Measurements from ENCODE around the gene RAD52. TPM values are rescaled to one million over a fixed set of nuclear protein-coding genes. Genes with fewer than 3 reads are reported as not detected.

RAD52 gene
- total RNA-seq, 6 experiments from 2014 or later, result 5.6 to 10.5 (median 8.5) TPM

DNA sequence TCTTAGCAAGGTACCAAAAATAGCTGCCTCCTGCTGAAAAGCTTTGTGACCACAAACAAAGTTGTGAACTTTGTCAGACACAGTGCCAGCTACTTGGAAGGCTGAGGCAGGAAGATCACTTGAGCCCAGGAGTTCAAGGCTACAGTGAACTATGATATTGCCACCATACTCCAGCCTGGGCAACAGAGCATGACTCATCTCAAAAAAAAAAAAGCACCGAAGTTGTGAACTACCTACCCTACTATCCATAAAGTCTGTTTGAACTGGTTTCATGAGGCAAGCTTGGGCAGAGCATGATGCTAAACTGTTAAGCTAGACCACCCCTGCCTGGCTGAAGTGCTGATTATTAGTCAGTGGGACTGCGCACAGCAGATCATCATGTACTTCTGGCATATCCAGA lies 75.5 kb downstream of the RAD52 start:
- ATAC-seq, result peak in 3 of 4 donors; percentile 24 to 83 (median 47)
- no peaks in the 10 kb centered on the region for H3K27me3 ChIP-seq
- TF ChIP-seq, protein P1, sequence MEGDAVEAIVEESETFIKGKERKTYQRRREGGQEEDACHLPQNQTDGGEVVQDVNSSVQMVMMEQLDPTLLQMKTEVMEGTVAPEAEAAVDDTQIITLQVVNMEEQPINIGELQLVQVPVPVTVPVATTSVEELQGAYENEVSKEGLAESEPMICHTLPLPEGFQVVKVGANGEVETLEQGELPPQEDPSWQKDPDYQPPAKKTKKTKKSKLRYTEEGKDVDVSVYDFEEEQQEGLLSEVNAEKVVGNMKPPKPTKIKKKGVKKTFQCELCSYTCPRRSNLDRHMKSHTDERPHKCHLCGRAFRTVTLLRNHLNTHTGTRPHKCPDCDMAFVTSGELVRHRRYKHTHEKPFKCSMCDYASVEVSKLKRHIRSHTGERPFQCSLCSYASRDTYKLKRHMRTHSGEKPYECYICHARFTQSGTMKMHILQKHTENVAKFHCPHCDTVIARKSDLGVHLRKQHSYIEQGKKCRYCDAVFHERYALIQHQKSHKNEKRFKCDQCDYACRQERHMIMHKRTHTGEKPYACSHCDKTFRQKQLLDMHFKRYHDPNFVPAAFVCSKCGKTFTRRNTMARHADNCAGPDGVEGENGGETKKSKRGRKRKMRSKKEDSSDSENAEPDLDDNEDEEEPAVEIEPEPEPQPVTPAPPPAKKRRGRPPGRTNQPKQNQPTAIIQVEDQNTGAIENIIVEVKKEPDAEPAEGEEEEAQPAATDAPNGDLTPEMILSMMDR (IDR thresholded peaks at IDR 0.05), result no peak
- TF ChIP-seq POLR2A (IDR thresholded peaks at IDR 0.05), result no peak
- no peak overlapping the region for H3K27ac ChIP-seq
- intact Hi-C loops (cut with DNase I), result no loop called here
- H3K4me1 ChIP-seq, result no peaks in the 10 kb centered on the region
- no peak overlapping the region for H3K4me3 ChIP-seq
- WGBS (ENCODE audit: insufficient coverage, low coverage, low lambda C conversion rate, missing lambda C conversion rate), result 63% methylated on average over 2 of the region's 2 CpGs
- DNase-seq, result no peak
- peaks cover 0 to 38% (median 11%) of the 10 kb centered on the region in 4 donors for H3K36me3 ChIP-seq
- no peaks in the 10 kb centered on the region for H3K9me3 ChIP-seq

DNA sequence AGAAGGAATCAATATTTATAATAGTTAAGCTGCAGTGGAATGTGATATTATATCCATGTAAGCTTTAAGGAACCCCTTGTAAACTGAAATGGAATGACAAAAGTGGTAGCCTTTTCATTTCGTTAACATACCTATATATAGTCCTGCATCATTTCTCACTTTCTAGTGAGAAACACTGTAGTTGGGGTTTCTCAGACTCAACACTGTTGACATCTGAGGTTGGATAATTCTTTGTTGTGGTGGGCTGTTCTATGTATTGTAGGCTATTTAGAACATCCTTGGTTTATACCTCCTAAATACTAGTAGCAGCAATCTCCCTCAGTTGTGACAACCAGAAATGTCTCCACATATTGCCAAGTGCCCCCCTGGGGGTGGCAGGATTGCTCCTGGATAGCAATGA lies 79.1 kb downstream of the RAD52 start:
- TF ChIP-seq, protein P1 (IDR thresholded peaks at IDR 0.05), result no peak
- no peak for TF ChIP-seq POLR2A (IDR thresholded peaks at IDR 0.05)
- H3K27me3 ChIP-seq, result no peaks in the 10 kb centered on the region
- H3K27ac ChIP-seq, result no peak overlapping the region
- no peaks in the 10 kb centered on the region for H3K4me1 ChIP-seq
- H3K36me3 ChIP-seq, result peaks cover 0 to 59% (median 11%) of the 10 kb centered on the region in 4 donors
- ATAC-seq, result no peak
- intact Hi-C loops (cut with DNase I), result no loop called here
- no peak overlapping the region for H3K4me3 ChIP-seq
- no peaks in the 10 kb centered on the region for H3K9me3 ChIP-seq
- 58% methylated on average over 1 of the region's 1 CpG for WGBS (ENCODE audit: insufficient coverage, low coverage, low lambda C conversion rate, missing lambda C conversion rate)
- DNase-seq, result no peak

DNA sequence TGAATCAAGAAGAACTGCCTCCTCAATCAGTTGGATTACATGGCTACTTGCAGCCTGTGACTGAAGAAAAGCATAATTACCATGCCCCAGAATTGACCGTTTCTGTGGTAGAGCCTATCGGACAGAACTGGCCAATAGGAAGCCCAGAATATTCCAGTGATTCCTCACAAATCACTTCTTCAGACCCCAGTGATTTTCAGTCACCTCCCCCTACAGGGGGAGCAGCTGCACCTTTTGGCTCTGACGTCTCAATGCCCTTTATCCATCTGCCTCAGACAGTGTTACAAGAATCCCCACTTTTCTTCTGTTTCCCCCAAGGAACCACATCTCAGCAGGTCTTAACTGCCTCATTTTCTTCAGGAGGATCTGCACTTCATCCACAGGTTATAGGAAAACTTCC lies 80.8 kb downstream of the RAD52 start:
- no peak for TF ChIP-seq POLR2A (IDR thresholded peaks at IDR 0.05)
- TF ChIP-seq, protein P1 (IDR thresholded peaks at IDR 0.05), result no peak
- intact Hi-C loops (cut with DNase I), result no loop called here
- Histone ChIP-seq H3K27ac (no peak overlapping the region), H3K27me3 (no peaks in the 10 kb centered on the region), H3K9me3 (no peaks in the 10 kb centered on the region), H3K4me1 (no peaks in the 10 kb centered on the region), H3K4me3 (no peak overlapping the region), H3K36me3 (peaks cover 0 to 62% (median 13%) of the 10 kb centered on the region in 4 donors)
- 57% methylated on average over 1 of the region's 3 CpGs for WGBS (ENCODE audit: insufficient coverage, low coverage, low lambda C conversion rate, missing lambda C conversion rate)
- DNase-seq, result no peak
- no peak for ATAC-seq

DNA sequence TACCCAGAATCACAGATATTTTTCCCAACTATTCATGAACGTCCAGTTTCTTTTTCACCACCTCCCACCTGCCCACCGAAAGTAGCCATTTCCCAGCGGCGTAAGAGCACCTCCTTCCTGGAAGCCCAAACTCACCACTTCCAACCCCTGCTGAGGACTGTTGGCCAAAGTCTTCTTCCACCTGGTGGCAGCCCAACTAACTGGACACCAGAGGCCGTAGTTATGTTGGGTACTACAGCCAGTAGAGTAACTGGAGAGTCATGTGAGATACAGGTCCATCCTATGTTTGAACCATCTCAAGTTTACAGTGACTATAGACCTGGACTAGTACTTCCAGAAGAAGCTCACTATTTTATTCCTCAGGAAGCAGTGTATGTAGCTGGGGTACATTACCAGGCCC lies 81.6 kb downstream of the RAD52 start:
- no peaks in the 10 kb centered on the region for H3K9me3 ChIP-seq
- no peaks in the 10 kb centered on the region for H3K4me1 ChIP-seq
- H3K4me3 ChIP-seq, result no peak overlapping the region
- intact Hi-C loops (cut with DNase I), result no loop called here
- H3K27ac ChIP-seq, result no peak overlapping the region
- H3K27me3 ChIP-seq, result no peaks in the 10 kb centered on the region
- DNase-seq (no peak), ATAC-seq (peak in 2 of 4 donors; percentile 16 to 51)
- H3K36me3 ChIP-seq, result peaks cover 0 to 70% (median 14%) of the 10 kb centered on the region in 4 donors
- TF ChIP-seq POLR2A (IDR thresholded peaks at IDR 0.05), result no peak
- TF ChIP-seq, protein P1 (IDR thresholded peaks at IDR 0.05), result no peak
- WGBS (ENCODE audit: insufficient coverage, low coverage, low lambda C conversion rate, missing lambda C conversion rate), result 97% methylated on average over 5 of the region's 5 CpGs

DNA sequence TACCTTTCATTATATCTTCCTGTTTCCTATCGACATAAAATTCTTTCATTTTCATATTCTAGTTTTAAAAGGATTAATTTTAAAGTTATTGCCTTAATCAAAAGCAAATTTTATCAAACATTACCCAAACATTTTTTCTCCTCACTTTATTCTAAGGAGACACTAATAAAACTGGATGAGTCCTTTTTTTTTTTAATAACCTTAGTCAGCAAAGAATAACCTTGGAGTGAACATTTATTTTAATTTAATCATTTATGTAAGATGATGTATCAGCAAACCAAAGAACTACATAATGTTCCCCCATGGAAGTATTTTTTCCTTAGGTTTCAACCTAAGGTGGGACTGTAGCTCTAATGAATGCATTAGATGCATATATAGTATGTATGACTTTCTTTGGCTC lies 83.9 kb downstream of the RAD52 start:
- TF ChIP-seq, protein P1 (IDR thresholded peaks at IDR 0.05), result no peak
- no peak for TF ChIP-seq POLR2A (IDR thresholded peaks at IDR 0.05)
- Histone ChIP-seq H3K4me1 (no peaks in the 10 kb centered on the region), H3K36me3 (peaks cover 0 to 75% (median 19%) of the 10 kb centered on the region in 4 donors), H3K9me3 (no peaks in the 10 kb centered on the region), H3K27me3 (no peaks in the 10 kb centered on the region), H3K27ac (no peak overlapping the region), H3K4me3 (no peak overlapping the region)
- DNase-seq (no peak), ATAC-seq (no peak)
- 92% methylated on average over 1 of the region's 1 CpG for WGBS (ENCODE audit: insufficient coverage, low coverage, low lambda C conversion rate, missing lambda C conversion rate)
- intact Hi-C loops (cut with DNase I), result no loop called here
